ENCODE measurements around the gene SAMD10.
"Not testable (repeated sequence)": the region's sequence is repeated elsewhere in the genome, so short reads cannot be mapped to it uniquely, and the experiment has no call there.

SAMD10 gene

GRCh38 chr20:63977739-63978276, 1.6 kb downstream of the SAMD10 start:
- DNase-seq (ENCODE audit: low spot score in 2 of 2) = no peak
- in situ Hi-C loops (cut with MboI; ENCODE audit: low sequenced_read_pairs) = loop anchor here (5.0 kb wide), 1 partner anchor 436 kb away; no protein-coding TSS in a partner anchor
- Histone ChIP-seq H3K9me3 (no peaks in the 10 kb centered on the region), H3K4me3 (no peak overlapping the region; the same call in 1 of the 2 replicates), H3K4me1 (peaks cover 14% of the 10 kb centered on the region), H3K36me3 (replicated peaks) (no peaks in the 10 kb centered on the region; the same call in 1 of the 2 replicates), H3K27me3 (ENCODE audit: low read depth) (no peaks in the 10 kb centered on the region)

- DNase-seq (ENCODE audit: low spot score in 2 of 2) = no peak
- H3K27me3 ChIP-seq (ENCODE audit: low read depth) = no peaks in the 10 kb centered on the region
- in situ Hi-C loops (cut with MboI; ENCODE audit: low sequenced_read_pairs) = loop anchor here (5.0 kb wide), 1 partner anchor 435 kb away; no protein-coding TSS in a partner anchor
- H3K36me3 ChIP-seq (replicated peaks) = no peaks in the 10 kb centered on the region
- peaks cover 14% of the 10 kb centered on the region for H3K4me1 ChIP-seq
- H3K9me3 ChIP-seq = no peaks in the 10 kb centered on the region
- no peak overlapping the region for H3K4me3 ChIP-seq
Measured at GRCh38 chr20:63976980-63977738, 2.3 kb downstream of the SAMD10 start.

DNA sequence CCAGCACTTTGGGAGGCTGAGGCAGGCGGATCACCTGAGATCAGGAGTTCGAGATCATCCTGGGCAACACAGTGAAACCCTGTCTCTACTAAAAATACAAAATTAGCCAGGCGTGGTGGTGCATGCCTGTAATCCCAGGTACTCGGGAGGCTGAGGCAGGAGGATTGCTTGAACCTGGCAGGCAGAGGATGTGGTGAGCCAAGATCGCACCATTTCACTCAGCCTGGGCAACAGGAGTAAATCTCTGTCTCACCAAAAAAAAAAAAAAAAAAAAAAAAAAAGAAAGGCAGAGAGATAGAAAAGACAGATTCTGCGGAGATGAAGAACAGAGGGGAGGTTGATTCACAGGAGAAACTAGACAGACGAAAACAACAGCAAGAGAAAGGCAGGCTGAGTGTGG, 2.9 kb downstream of the SAMD10 start:
- H3K9me3 ChIP-seq; H3K36me3 ChIP-seq (replicated peaks); DNase-seq (ENCODE audit: low spot score in 2 of 2); H3K4me3 ChIP-seq; H3K27me3 ChIP-seq (ENCODE audit: low read depth): not testable (repeated sequence)
- peaks cover 14% of the 10 kb centered on the region for H3K4me1 ChIP-seq
- in situ Hi-C loops (cut with MboI; ENCODE audit: low sequenced_read_pairs) = loop anchor here (5.0 kb wide), 1 partner anchor 434 kb away; no protein-coding TSS in a partner anchor

GRCh38 chr20:63974402-63975200, 4.8 kb downstream of the SAMD10 start:
- DNase-seq (ENCODE audit: low spot score in 2 of 2) = no peak
- Histone ChIP-seq H3K27me3 (ENCODE audit: low read depth) (no peaks in the 10 kb centered on the region), H3K4me3 (no peak overlapping the region), H3K36me3 (replicated peaks) (no peaks in the 10 kb centered on the region), H3K4me1 (peaks cover 7% of the 10 kb centered on the region), H3K9me3 (no peaks in the 10 kb centered on the region)
- in situ Hi-C loops (cut with MboI; ENCODE audit: low sequenced_read_pairs) = loop anchor here (5.0 kb wide), 1 partner anchor 432 kb away; no protein-coding TSS in a partner anchor

GRCh38 chr20:63973636-63974401, 5.6 kb downstream of the SAMD10 start:
- DNase-seq (ENCODE audit: low spot score in 2 of 2) = peak; percentile 70 to 94
- in situ Hi-C loops (cut with MboI; ENCODE audit: low sequenced_read_pairs) = no loop called here
- Histone ChIP-seq H3K9me3 (no peaks in the 10 kb centered on the region), H3K4me1 (peaks cover 8% of the 10 kb centered on the region), H3K27me3 (ENCODE audit: low read depth) (no peaks in the 10 kb centered on the region), H3K4me3 (peak overlapping the region; percentile 17; the same call in 1 of the 2 replicates), H3K36me3 (replicated peaks) (no peaks in the 10 kb centered on the region)

GRCh38 chr20:63973160-63973479, 6.3 kb downstream of the SAMD10 start:
- H3K9me3 ChIP-seq = no peaks in the 10 kb centered on the region
- peaks cover 4% of the 10 kb centered on the region for H3K36me3 ChIP-seq (replicated peaks)
- no peak overlapping the region for H3K4me3 ChIP-seq
- no peak for DNase-seq (ENCODE audit: low spot score in 2 of 2)
- peaks cover 7% of the 10 kb centered on the region for H3K4me1 ChIP-seq
- no peaks in the 10 kb centered on the region for H3K27me3 ChIP-seq (ENCODE audit: low read depth)
- in situ Hi-C loops (cut with MboI; ENCODE audit: low sequenced_read_pairs) = no loop called here

GRCh38 chr20:63972312-63973159, 6.9 kb downstream of the SAMD10 start:
- H3K36me3 ChIP-seq (replicated peaks) = peaks cover 10% of the 10 kb centered on the region
- no peak overlapping the region for H3K4me3 ChIP-seq
- H3K9me3 ChIP-seq = no peaks in the 10 kb centered on the region
- peak in 1 of 2 experiments; percentile 9 for DNase-seq (ENCODE audit: low spot score in 2 of 2)
- no peaks in the 10 kb centered on the region for H3K27me3 ChIP-seq (ENCODE audit: low read depth)
- in situ Hi-C loops (cut with MboI; ENCODE audit: low sequenced_read_pairs) = no loop called here
- H3K4me1 ChIP-seq = peaks cover 7% of the 10 kb centered on the region

- H3K4me1 ChIP-seq; H3K9me3 ChIP-seq; H3K27me3 ChIP-seq (ENCODE audit: low read depth); H3K4me3 ChIP-seq; DNase-seq (ENCODE audit: low spot score in 2 of 2); in situ Hi-C loops (cut with MboI; ENCODE audit: low sequenced_read_pairs): not testable (repeated sequence)
- peaks cover 16% of the 10 kb centered on the region for H3K36me3 ChIP-seq (replicated peaks)
Measured at GRCh38 chr20:63971960-63972311, 7.5 kb downstream of the SAMD10 start.

- in situ Hi-C loops (cut with MboI; ENCODE audit: low sequenced_read_pairs) = no loop called here
- H3K9me3 ChIP-seq = peaks cover 4% of the 10 kb centered on the region
- H3K4me1 ChIP-seq = peaks cover 7% of the 10 kb centered on the region
- no peaks in the 10 kb centered on the region for H3K27me3 ChIP-seq (ENCODE audit: low read depth)
- DNase-seq (ENCODE audit: low spot score in 2 of 2) = no peak
- H3K36me3 ChIP-seq (replicated peaks) = peaks cover 26% of the 10 kb centered on the region
- no peak overlapping the region for H3K4me3 ChIP-seq
Measured at GRCh38 chr20:63970714-63971431, 8.6 kb downstream of the SAMD10 start.

DNA sequence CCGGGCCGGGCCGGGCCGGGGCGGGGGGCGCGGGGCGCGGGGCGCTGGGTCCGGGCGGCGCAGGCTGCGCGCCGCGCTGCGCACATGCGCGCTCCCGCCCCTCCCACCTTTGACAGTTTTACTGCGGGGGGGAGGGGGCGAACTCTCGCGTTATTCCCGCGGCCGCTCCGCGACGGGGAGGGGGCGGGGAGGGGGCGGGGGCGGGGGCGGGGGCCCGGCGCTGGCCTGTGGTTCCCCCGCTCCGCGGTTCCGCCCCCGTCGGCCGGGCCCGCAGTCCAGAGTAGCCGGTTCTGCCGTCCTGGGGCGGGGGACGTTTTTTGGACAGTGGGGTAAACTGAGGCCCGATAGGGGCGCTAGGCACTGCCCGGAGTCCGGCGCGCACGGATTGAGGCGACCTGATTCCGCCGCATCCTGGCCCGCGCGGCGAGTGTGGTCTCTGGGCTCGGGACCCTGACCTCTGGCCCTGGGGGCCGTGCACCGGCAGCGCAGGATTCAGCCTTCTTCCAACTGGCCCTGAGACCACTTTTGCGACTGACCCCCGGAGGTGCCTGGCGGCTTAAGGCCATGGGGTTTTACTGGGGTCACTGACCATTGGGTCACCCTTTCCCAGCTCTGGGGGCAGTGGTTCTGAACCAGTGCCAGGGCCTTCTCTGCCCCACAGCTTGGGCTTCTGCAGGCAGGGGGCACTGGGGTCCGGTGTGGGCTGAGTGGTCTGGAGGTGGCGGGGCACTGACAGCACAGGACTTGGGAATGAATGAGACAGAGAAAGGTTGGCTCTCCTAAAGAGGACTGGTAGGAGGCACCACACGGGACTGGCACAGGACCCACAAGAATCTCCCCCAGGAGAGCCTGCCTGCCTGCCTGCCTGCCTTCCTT, 9.4 kb downstream of the SAMD10 start, which contains the start of gene ZNF512B:
Gene ZNF512B, minus strand, starts transcription at position 93 of the 876 bp plus-strand sequence. CDS start 1,980 bp downstream, outside the sequence.
- peaks cover 26% of the 10 kb centered on the region for H3K36me3 ChIP-seq (replicated peaks)
- DNase-seq (ENCODE audit: low spot score in 2 of 2) = peak; percentile 50 to 90
- peaks cover 7% of the 10 kb centered on the region for H3K4me1 ChIP-seq
- in situ Hi-C loops (cut with MboI; ENCODE audit: low sequenced_read_pairs) = no loop called here
- H3K27me3 ChIP-seq (ENCODE audit: low read depth) = no peaks in the 10 kb centered on the region
- peaks cover 4% of the 10 kb centered on the region for H3K9me3 ChIP-seq
- H3K4me3 ChIP-seq = peak within 1 kb of the TSS; percentile 49

- peak in 1 of 2 experiments; percentile 43 for DNase-seq (ENCODE audit: low spot score in 2 of 2)
- Histone ChIP-seq H3K9me3 (peaks cover 4% of the 10 kb centered on the region), H3K27me3 (ENCODE audit: low read depth) (no peaks in the 10 kb centered on the region), H3K36me3 (replicated peaks) (peaks cover 30% of the 10 kb centered on the region), H3K4me3 (peak overlapping the region; percentile 45), H3K4me1 (peaks cover 7% of the 10 kb centered on the region)
- in situ Hi-C loops (cut with MboI; ENCODE audit: low sequenced_read_pairs) = no loop called here
Measured at GRCh38 chr20:63968928-63969760, 10.3 kb downstream of the SAMD10 start.
